ENCODE data around the gene SLC25A42. TPM values are rescaled to one million over a fixed set of nuclear protein-coding genes. Genes with fewer than 3 reads are reported as not detected.

Gene SLC25A42
- total RNA-seq, 1 donor from 2014 or later: 1.3 TPM

- peak; percentile 13 for FAIRE-seq
- no peaks in the 10 kb centered on the region for H3K36me3 ChIP-seq (ENCODE audit: control insufficient read depth, insufficient read depth, low read length)
Measured at GRCh38 chr19:19064811-19065745, 1.3 kb downstream of the SLC25A42 start.

GRCh38 chr19:19067276-19068072, 3.7 kb downstream of the SLC25A42 start:
- TF ChIP-seq, protein P1, sequence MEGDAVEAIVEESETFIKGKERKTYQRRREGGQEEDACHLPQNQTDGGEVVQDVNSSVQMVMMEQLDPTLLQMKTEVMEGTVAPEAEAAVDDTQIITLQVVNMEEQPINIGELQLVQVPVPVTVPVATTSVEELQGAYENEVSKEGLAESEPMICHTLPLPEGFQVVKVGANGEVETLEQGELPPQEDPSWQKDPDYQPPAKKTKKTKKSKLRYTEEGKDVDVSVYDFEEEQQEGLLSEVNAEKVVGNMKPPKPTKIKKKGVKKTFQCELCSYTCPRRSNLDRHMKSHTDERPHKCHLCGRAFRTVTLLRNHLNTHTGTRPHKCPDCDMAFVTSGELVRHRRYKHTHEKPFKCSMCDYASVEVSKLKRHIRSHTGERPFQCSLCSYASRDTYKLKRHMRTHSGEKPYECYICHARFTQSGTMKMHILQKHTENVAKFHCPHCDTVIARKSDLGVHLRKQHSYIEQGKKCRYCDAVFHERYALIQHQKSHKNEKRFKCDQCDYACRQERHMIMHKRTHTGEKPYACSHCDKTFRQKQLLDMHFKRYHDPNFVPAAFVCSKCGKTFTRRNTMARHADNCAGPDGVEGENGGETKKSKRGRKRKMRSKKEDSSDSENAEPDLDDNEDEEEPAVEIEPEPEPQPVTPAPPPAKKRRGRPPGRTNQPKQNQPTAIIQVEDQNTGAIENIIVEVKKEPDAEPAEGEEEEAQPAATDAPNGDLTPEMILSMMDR (IDR thresholded peaks at IDR 0.05; ENCODE audit: insufficient read depth, low read length, severe bottlenecking): no peak
- DNase-seq (ENCODE audit: low read depth): no peak
- H3K27me3 ChIP-seq (ENCODE audit: control insufficient read depth, insufficient read depth, low read length): no peaks in the 10 kb centered on the region

More at GRCh38 chr19:19064811-19065745, 1.3 kb downstream of the SLC25A42 start:
- DNase-seq (ENCODE audit: low read depth): no peak
- peak overlapping the region; percentile 66 for H3K4me3 ChIP-seq (ENCODE audit: low read depth, low read length)
- TF ChIP-seq, protein P1 (IDR thresholded peaks at IDR 0.05; ENCODE audit: insufficient read depth, low read length, severe bottlenecking): no peak
- no peaks in the 10 kb centered on the region for H3K27me3 ChIP-seq (ENCODE audit: control insufficient read depth, insufficient read depth, low read length)

DNA sequence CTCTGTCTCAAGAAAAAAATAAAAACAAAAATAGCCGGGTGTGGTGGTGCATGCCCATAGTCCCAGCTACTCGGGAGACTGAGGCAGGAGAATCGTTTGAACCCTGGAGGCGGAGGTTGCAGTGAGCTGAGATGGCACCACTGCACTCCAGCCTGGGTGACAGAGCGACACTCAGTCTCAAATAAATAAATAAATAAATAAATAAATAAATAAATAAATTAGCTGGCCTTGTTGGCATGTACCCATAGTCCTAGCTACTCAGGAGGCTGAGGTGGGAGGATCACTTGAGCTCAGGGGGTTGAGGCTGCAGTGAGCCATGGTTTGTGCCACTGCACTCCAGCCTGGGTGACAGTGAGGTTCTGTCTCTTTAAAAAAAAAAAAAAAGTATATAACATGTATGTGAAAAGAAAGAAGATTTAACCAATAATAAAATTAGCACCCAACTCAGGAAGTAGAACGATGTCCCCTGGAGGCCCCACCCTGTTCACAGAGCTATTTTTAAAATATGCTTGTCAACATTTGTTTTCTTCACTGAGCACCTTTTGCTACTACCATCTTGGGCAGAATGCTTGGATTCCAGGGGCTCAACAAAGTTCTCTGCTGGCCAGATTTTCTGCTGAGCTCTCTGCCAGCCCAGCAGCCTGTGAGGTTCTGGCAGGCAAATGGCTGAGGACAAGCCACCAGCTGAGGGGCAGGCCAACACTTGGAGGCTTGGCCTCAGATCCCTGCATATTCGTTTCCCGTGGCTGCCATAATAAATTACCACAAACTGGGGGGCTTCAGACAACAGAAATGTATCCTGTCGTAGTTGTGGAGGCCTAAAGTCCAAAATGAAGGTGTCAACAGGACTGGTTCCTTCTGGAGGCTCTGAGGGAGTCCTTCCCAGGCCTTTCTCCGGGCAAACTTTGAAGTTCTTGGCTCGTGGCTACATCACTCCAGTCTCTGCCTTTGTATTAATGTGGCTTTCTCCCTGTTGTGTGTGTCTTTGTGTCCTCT, 5.2 kb downstream of the SLC25A42 start:
- H3K4me3 ChIP-seq (ENCODE audit: low read depth, low read length): no peak overlapping the region
- TF ChIP-seq, protein P1 (IDR thresholded peaks at IDR 0.05; ENCODE audit: insufficient read depth, low read length, severe bottlenecking): no peak
- H3K27me3 ChIP-seq (ENCODE audit: control insufficient read depth, insufficient read depth, low read length): no peaks in the 10 kb centered on the region
- no peak for FAIRE-seq
- H3K36me3 ChIP-seq (ENCODE audit: control insufficient read depth, insufficient read depth, low read length): no peaks in the 10 kb centered on the region
- DNase-seq (ENCODE audit: low read depth): no peak

More at GRCh38 chr19:19067276-19068072, 3.7 kb downstream of the SLC25A42 start:
- no peak overlapping the region for H3K4me3 ChIP-seq (ENCODE audit: low read depth, low read length)
- no peak for FAIRE-seq
- no peaks in the 10 kb centered on the region for H3K36me3 ChIP-seq (ENCODE audit: control insufficient read depth, insufficient read depth, low read length)

GRCh38 chr19:19071897-19072296, 8.1 kb downstream of the SLC25A42 start:
- FAIRE-seq: no peak
- Histone ChIP-seq H3K4me3 (ENCODE audit: low read depth, low read length) (no peak overlapping the region), H3K27me3 (ENCODE audit: control insufficient read depth, insufficient read depth, low read length) (no peaks in the 10 kb centered on the region), H3K36me3 (ENCODE audit: control insufficient read depth, insufficient read depth, low read length) (no peaks in the 10 kb centered on the region)
- TF ChIP-seq, protein P1 (IDR thresholded peaks at IDR 0.05; ENCODE audit: insufficient read depth, low read length, severe bottlenecking): no peak
- DNase-seq (ENCODE audit: low read depth): no peak

DNA sequence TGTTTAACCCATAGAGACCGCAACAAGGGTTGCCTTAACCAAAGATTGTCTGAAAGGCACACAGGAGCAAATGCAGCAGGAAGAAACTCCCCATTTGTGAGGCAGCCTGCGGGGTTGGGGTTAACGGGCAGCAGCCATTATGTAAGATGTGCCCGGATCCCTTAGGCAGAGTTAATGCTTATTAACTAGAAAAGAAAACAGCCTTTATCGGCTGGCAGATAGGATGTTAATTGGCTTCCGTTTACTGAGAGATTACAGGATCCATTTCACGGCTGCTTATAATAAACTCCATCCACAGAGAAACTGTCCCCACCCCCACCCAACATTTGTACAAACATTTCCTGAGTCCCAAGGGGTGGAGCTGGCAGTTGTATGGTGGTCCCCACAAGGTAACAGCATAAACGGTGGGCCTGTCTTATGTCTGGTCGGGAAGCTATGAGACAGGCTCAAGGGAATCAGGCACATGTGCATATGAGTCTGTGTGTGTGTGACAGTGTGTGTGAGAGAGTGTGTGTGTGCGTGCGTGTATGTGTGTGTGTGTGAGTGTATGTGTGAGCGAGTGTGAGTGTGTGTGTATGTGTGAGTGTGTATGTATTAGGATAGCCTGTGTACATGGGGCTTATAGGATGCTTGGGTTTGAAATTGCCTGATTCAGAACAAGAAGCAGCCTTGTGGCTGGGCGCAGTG, 10.5 kb downstream of the SLC25A42 start:
- TF ChIP-seq, protein P1 (IDR thresholded peaks at IDR 0.05; ENCODE audit: insufficient read depth, low read length, severe bottlenecking): no peak
- H3K27me3 ChIP-seq (ENCODE audit: control insufficient read depth, insufficient read depth, low read length): no peaks in the 10 kb centered on the region
- no peak overlapping the region for H3K4me3 ChIP-seq (ENCODE audit: low read depth, low read length)
- DNase-seq (ENCODE audit: low read depth) (no peak), FAIRE-seq (no peak)
- no peaks in the 10 kb centered on the region for H3K36me3 ChIP-seq (ENCODE audit: control insufficient read depth, insufficient read depth, low read length)

Data from bronchial epithelial cell (primary cell).